Hepatocyte (in vitro differentiated cells): Measurements from ENCODE around the gene TGFB1I1. TPM values are rescaled to one million over a fixed set of nuclear protein-coding genes. Genes with fewer than 3 reads are reported as not detected.
"Not testable (repeated sequence)": the region's sequence is repeated elsewhere in the genome, so short reads cannot be mapped to it uniquely, and the experiment has no call there.

Experiments used
- DNase-seq: peaks from one replicate; pipeline ENCODE4 v3.0.0-alpha.2; 2016; ENCODE audit warnings: low spot score
- H2AFZ ChIP-seq: fragments of 200-600 bp; sonication (generic); 2 replicates; pipeline ENCODE4 v1.6.0; 2016; ENCODE audit warnings: antibody characterized with exemption, mild to moderate bottlenecking
- H3K27ac ChIP-seq: fragments of 200-600 bp; sonication (generic); 2 replicates; pipeline ENCODE4 v1.5.1; 2016; ENCODE audit warnings: mild to moderate bottlenecking
- H3K27me3 ChIP-seq: fragments of 200-600 bp; sonication (generic); 2 replicates; pipeline ENCODE4 v1.6.1; 2016
- H3K36me3 ChIP-seq: fragments of 200-600 bp; sonication (generic); replicated peaks from 2 replicates; pipeline ENCODE4 v1.5.1; 2016; ENCODE audit warnings: low read depth; ENCODE audit not compliant: insufficient read depth
- H3K4me1 ChIP-seq: fragments of 200-600 bp; sonication (generic); 2 replicates; pipeline ENCODE4 v1.5.1; 2016; ENCODE audit warnings: mild to moderate bottlenecking, moderate library complexity; ENCODE audit not compliant: insufficient read depth
- H3K4me2 ChIP-seq: fragments of 200-600 bp; sonication (generic); 2 replicates; pipeline ENCODE4 v1.6.0; 2016
- H3K4me3 ChIP-seq: fragments of 200-600 bp; sonication (generic); 2 replicates; pipeline ENCODE4 v1.5.1; 2016; ENCODE audit warnings: mild to moderate bottlenecking
- H3K79me2 ChIP-seq: fragments of 200-600 bp; sonication (generic); 2 replicates; pipeline ENCODE4 v1.6.0; 2017; ENCODE audit warnings: mild to moderate bottlenecking
- H3K9me2 ChIP-seq: fragments of 200-600 bp; sonication (generic); replicated peaks from 2 replicates; pipeline ENCODE4 v1.6.0; 2017; ENCODE audit warnings: mild to moderate bottlenecking; ENCODE audit not compliant: insufficient read depth
- H3K9me3 ChIP-seq: fragments of 200-600 bp; sonication (generic); 2 replicates; pipeline ENCODE4 v1.5.1; 2016; ENCODE audit warnings: low read depth, mild to moderate bottlenecking
- H4K20me1 ChIP-seq: fragments of 200-600 bp; sonication (generic); 2 replicates; pipeline ENCODE4 v1.6.0; 2016; ENCODE audit warnings: mild to moderate bottlenecking; ENCODE audit not compliant: insufficient read depth, poor library complexity, severe bottlenecking
- EZH2 ChIP-seq: fragments of 200-600 bp; sonication (generic); IDR thresholded peaks from 2 replicates; pipeline ENCODE4 v1.6.1; 2016; ENCODE audit warnings: antibody characterized with exemption, mild to moderate bottlenecking, borderline replicate concordance
- EZH2phosphoT487 ChIP-seq: fragments of 200-600 bp; sonication (generic); IDR thresholded peaks from one replicate; pipeline ENCODE4 v1.6.1; 2018; ENCODE audit warnings: antibody characterized with exemption, mild to moderate bottlenecking, low read depth, moderate library complexity; ENCODE audit not compliant: unreplicated experiment, severe bottlenecking
- WGBS: methylation state at CpG from one replicate; pipeline ENCODE4 v1.1.6; 2016; ENCODE audit warnings: low lambda C conversion rate; ENCODE audit errors: missing lambda C conversion rate; 5-methylcytosine and 5-hydroxymethylcytosine counted together
- polyA plus RNA-seq: library from polyadenylated mRNA; unstranded; fragments of >200 nt; fragmentation: Nextera tagmentation; extraction: Ambion mirVana; gene quantifications from 2 replicates; pipeline ENCODE4 v1.2.1, GENCODE V29; 2016
- total RNA-seq: library from RNA; depleted of rRNA; stranded (reverse); fragments of >200 nt; gene quantifications from 2 replicates; pipeline ENCODE4 v1.2.3, GENCODE V29; 2014
- TF ChIP-seq, protein P1 (sequence below): fragments of 200-600 bp; sonication (generic); IDR thresholded peaks from 2 replicates; pipeline ENCODE4 v1.5.1; 2016; ENCODE audit warnings: antibody characterized with exemption, mild to moderate bottlenecking; ENCODE audit not compliant: poor library complexity

TGFB1I1 gene
- total and polyA plus RNA-seq, 2 experiments from 2014 or later = 15.7 to 34.8 TPM

DNA sequence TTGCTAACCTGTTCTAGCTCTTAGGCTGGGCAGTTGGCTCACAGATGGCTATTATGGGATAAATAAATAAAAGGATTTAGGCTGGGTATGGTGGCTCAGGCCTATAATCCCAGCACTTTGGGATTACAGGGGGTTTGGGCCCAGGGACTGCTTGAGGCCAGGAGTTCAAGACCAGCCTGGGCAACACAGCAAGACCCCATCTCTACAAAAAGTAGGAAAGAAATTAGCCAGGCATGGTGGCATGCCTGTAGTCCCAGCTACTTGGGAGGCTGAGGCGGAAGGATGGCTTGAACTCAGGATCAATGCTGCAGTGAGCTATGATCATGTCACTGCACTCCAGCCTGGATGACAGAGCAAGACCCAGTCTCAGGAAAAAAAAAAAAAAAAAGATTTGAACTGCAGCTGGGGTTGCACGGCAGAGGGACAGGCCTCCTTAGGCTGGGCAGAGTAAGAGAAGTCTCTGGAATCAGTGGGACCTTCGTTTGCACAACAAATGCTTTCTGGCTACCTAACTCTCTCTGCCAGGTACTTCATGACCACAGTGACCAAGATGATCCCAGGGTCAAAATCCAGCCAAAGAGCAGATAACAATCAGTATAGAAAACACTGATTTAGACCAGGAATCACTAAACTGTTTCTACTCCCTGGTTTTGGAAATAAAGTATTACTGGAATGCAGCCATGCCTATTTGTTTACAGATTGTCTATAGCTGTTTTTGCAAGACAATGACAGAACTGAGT, 29.4 kb downstream of the TGFB1I1 start:
- H2AFZ ChIP-seq = no peak overlapping the region
- no peaks in the 10 kb centered on the region for H4K20me1 ChIP-seq
- H3K9me3 ChIP-seq = no peaks in the 10 kb centered on the region
- WGBS = 55% methylated on average over 3 of the region's 3 CpGs
- H3K27ac ChIP-seq = no peak overlapping the region
- no peaks in the 10 kb centered on the region for H3K9me2 ChIP-seq
- DNase-seq = no peak
- no peak overlapping the region for H3K4me3 ChIP-seq
- peaks cover 12% of the 10 kb centered on the region for H3K79me2 ChIP-seq
- H3K4me2 ChIP-seq = no peak overlapping the region
- TF ChIP-seq, protein P1, sequence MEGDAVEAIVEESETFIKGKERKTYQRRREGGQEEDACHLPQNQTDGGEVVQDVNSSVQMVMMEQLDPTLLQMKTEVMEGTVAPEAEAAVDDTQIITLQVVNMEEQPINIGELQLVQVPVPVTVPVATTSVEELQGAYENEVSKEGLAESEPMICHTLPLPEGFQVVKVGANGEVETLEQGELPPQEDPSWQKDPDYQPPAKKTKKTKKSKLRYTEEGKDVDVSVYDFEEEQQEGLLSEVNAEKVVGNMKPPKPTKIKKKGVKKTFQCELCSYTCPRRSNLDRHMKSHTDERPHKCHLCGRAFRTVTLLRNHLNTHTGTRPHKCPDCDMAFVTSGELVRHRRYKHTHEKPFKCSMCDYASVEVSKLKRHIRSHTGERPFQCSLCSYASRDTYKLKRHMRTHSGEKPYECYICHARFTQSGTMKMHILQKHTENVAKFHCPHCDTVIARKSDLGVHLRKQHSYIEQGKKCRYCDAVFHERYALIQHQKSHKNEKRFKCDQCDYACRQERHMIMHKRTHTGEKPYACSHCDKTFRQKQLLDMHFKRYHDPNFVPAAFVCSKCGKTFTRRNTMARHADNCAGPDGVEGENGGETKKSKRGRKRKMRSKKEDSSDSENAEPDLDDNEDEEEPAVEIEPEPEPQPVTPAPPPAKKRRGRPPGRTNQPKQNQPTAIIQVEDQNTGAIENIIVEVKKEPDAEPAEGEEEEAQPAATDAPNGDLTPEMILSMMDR = no peak
- TF ChIP-seq EZH2 (no peak), EZH2phosphoT487 (no peak)
- no peaks in the 10 kb centered on the region for H3K27me3 ChIP-seq
- no peaks in the 10 kb centered on the region for H3K36me3 ChIP-seq
- peaks cover 7% of the 10 kb centered on the region for H3K4me1 ChIP-seq

DNA sequence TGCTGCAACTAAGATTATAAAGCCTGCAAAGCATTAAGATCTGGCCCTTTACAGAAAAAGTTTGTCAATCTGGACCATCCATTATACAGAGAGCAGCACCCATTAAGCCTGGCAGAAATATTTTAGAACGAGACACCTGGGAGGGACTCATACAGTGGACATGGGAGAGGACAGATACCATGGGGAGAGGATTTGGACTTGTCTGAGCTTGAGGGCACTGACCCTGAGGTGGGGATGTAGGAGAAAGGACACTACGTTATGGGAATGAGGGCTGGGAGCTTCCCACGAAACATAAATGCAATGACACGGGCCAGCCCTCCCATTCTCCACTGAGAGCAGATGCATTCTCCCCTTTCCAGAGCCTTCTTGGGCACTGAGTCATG, 30.0 kb downstream of the TGFB1I1 start:
- Histone ChIP-seq H3K4me3 (no peak overlapping the region), H3K4me2 (no peak overlapping the region), H3K9me3 (no peaks in the 10 kb centered on the region), H3K4me1 (peaks cover 11% of the 10 kb centered on the region), H3K36me3 (no peaks in the 10 kb centered on the region), H4K20me1 (no peaks in the 10 kb centered on the region), H2AFZ (no peak overlapping the region), H3K27ac (no peak overlapping the region), H3K27me3 (no peaks in the 10 kb centered on the region), H3K79me2 (peaks cover 18% of the 10 kb centered on the region), H3K9me2 (no peaks in the 10 kb centered on the region)
- 64% methylated on average over 4 of the region's 4 CpGs for WGBS
- TF ChIP-seq, protein P1 = no peak
- TF ChIP-seq EZH2phosphoT487 = no peak
- TF ChIP-seq EZH2 = no peak
- no peak for DNase-seq

DNA sequence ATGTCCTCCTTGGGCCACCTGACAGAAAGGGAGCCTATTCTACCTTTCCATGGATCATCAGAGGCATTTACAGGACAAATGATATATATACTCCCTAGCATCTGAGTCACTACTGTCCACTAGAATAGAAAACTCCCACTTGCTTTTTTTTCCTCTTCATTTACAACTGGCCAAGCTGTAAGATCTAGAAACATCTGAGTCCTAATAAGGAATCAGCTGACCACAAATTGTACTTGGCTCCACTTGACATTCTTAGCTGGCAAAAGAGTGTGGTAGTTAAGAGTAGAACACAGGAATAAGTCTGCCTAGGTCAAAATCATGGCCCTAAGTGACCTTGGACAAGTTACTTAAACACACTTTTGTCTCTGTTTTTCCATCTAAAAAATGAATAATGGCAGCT, 31.0 kb downstream of the TGFB1I1 start:
- Histone ChIP-seq H3K4me1 (peaks cover 17% of the 10 kb centered on the region), H3K4me2 (no peak overlapping the region), H3K27ac (no peak overlapping the region), H4K20me1 (no peaks in the 10 kb centered on the region), H3K4me3 (no peak overlapping the region), H3K9me2 (no peaks in the 10 kb centered on the region), H3K36me3 (no peaks in the 10 kb centered on the region), H3K79me2 (peaks cover 28% of the 10 kb centered on the region), H3K27me3 (no peaks in the 10 kb centered on the region), H2AFZ (no peak overlapping the region), H3K9me3 (no peaks in the 10 kb centered on the region)
- DNase-seq = no peak
- no peak for TF ChIP-seq EZH2phosphoT487
- TF ChIP-seq, protein P1 = no peak
- TF ChIP-seq EZH2 = no peak

- peaks cover 29% of the 10 kb centered on the region for H3K79me2 ChIP-seq
- H3K4me1 ChIP-seq = peaks cover 17% of the 10 kb centered on the region
- not testable (repeated sequence) for H3K36me3 ChIP-seq, H3K9me2 ChIP-seq, H3K9me3 ChIP-seq, H2AFZ ChIP-seq, H3K27ac ChIP-seq, DNase-seq, H4K20me1 ChIP-seq, H3K27me3 ChIP-seq, H3K4me3 ChIP-seq, H3K4me2 ChIP-seq
- 95% methylated on average over 8 of the region's 8 CpGs for WGBS
Observed at GRCh38 chr16:31503555-31503954, 31.6 kb downstream of the TGFB1I1 start.
